ENCODE results near the gene PHTF1. TPM values are rescaled to one million over a fixed set of nuclear protein-coding genes. Genes with fewer than 3 reads are reported as not detected.
A peak's percentile ranks its signal among the peaks of the same experiment; 100 is the strongest.

The PHTF1 gene
- total and polyA plus RNA-seq, 10 of the 15 experiments (the other 5 are each of a cell fraction or from before 2014, with no cell fraction given), result 7.8 to 37.6 (median 24.1) TPM

DNA sequence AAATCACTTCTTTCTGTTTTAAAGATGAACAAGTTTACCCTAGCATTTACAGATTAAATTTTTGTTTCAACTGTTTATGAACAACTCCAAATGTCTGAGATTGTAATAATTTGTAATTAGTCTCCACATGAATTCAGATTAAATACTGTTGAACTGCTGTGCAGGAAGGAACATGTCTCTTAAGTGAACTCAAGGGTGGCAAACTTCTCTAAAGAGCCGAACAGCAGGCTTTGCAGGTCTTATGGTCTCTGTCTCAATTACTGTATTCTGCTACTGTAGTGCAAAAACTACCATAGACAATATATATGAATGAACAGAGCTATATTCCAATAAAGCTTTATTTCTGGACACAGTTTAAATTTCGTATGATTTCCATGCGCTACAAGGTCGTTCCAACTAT, 46.4 kb upstream of the PHTF1 start:
- H3K9me3 ChIP-seq (replicated peaks; ENCODE audit: control insufficient read depth, insufficient read depth, low read length), result peaks cover 7% of the 10 kb centered on the region
- DNase-seq (ENCODE audit: low read depth, low spot score), result no peak
- no peak overlapping the region for H2AFZ ChIP-seq (ENCODE audit: control insufficient read depth, low read depth, low read length)
- no peak overlapping the region for H3K9ac ChIP-seq (ENCODE audit: control insufficient read depth, insufficient read depth, low read length)
- RAD21 ChIA-PET (ENCODE audit: unreplicated experiment), result interaction anchor here (0.6 to 1.2 kb wide), 2 partner anchors 46 to 128 kb away, joined by 3 to 6 read pairs; partner anchors contain the start of gene PHTF1
- H3K79me2 ChIP-seq (ENCODE audit: control insufficient read depth, insufficient read depth, low read length), result peaks cover 91% of the 10 kb centered on the region
- in situ Hi-C loops (cut with MboI), result no loop called here
- 85% methylated on average over 4 of the region's 4 CpGs for WGBS (ENCODE audit: insufficient coverage, insufficient replicate concordance, low lambda C conversion rate, missing lambda C conversion rate)
- BruUV-seq (replicated peaks), result no TSS peak
- CTCF ChIA-PET, result interaction anchor here (0.8 kb wide), 1 partner anchor 12 kb away, joined by 3 read pairs; no protein-coding TSS in a partner anchor
- no peaks in the 10 kb centered on the region for H3K27me3 ChIP-seq (replicated peaks in 1 of 2; ENCODE audit: control insufficient read depth in 2 of 2, insufficient read depth in 2 of 2, low read length in 1 of 2)
- POLR2A ChIA-PET, result interaction anchor here (0.6 to 2.4 kb wide), 7 partner anchors 9 to 98 kb away, joined by 3 to 9 read pairs (median 5); partner anchors contain the start of gene PHTF1
- TF ChIP-seq, protein P1, sequence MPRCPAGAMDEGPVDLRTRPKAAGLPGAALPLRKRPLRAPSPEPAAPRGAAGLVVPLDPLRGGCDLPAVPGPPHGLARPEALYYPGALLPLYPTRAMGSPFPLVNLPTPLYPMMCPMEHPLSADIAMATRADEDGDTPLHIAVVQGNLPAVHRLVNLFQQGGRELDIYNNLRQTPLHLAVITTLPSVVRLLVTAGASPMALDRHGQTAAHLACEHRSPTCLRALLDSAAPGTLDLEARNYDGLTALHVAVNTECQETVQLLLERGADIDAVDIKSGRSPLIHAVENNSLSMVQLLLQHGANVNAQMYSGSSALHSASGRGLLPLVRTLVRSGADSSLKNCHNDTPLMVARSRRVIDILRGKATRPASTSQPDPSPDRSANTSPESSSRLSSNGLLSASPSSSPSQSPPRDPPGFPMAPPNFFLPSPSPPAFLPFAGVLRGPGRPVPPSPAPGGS (IDR thresholded peaks at IDR 0.05; ENCODE audit: borderline replicate concordance, insufficient read depth, low read depth, low read length, poor library complexity, severe bottlenecking), result no peak
- TF ChIP-seq, protein P2, sequence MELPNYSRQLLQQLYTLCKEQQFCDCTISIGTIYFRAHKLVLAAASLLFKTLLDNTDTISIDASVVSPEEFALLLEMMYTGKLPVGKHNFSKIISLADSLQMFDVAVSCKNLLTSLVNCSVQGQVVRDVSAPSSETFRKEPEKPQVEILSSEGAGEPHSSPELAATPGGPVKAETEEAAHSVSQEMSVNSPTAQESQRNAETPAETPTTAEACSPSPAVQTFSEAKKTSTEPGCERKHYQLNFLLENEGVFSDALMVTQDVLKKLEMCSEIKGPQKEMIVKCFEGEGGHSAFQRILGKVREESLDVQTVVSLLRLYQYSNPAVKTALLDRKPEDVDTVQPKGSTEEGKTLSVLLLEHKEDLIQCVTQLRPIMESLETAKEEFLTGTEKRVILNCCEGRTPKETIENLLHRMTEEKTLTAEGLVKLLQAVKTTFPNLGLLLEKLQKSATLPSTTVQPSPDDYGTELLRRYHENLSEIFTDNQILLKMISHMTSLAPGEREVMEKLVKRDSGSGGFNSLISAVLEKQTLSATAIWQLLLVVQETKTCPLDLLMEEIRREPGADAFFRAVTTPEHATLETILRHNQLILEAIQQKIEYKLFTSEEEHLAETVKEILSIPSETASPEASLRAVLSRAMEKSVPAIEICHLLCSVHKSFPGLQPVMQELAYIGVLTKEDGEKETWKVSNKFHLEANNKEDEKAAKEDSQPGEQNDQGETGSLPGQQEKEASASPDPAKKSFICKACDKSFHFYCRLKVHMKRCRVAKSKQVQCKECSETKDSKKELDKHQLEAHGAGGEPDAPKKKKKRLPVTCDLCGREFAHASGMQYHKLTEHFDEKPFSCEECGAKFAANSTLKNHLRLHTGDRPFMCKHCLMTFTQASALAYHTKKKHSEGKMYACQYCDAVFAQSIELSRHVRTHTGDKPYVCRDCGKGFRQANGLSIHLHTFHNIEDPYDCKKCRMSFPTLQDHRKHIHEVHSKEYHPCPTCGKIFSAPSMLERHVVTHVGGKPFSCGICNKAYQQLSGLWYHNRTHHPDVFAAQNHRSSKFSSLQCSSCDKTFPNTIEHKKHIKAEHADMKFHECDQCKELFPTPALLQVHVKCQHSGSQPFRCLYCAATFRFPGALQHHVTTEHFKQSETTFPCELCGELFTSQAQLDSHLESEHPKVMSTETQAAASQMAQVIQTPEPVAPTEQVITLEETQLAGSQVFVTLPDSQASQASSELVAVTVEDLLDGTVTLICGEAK (IDR thresholded peaks at IDR 0.05; ENCODE audit: borderline replicate concordance), result 0 out of 2 replicates have a peak, but pooled peaks have one; percentile 39
- no peaks in the 10 kb centered on the region for H4K20me1 ChIP-seq (ENCODE audit: control insufficient read depth, insufficient read depth)
- peak; percentile 44 for ATAC-seq
- H3K36me3 ChIP-seq (ENCODE audit: control insufficient read depth in 2 of 2, insufficient read depth in 2 of 2, low read length in 1 of 2), result peaks cover 0 to 4% of the 10 kb centered on the region in 2 experiments; a peak in 1 of 4 replicates
- no peak for FAIRE-seq
- SMC1A ChIA-PET (ENCODE audit: uncharacterized antibody, unreplicated experiment), result interaction anchor here (0.7 to 3.9 kb wide), 10 partner anchors 12 to 62 kb away, joined by 3 to 35 read pairs (median 6); partner anchors contain the start of gene PHTF1
- H3K4me3 ChIP-seq, result no peak overlapping the region
- peaks cover 7% of the 10 kb centered on the region for H3K4me1 ChIP-seq (ENCODE audit: control insufficient read depth, insufficient read depth, low read length)
- intact Hi-C loops (cut with micrococcal nuclease; ENCODE audit: unreplicated experiment), result no loop called here
- H3K27ac ChIP-seq (ENCODE audit: control insufficient read depth, insufficient read depth), result no peak overlapping the region
- H3K4me2 ChIP-seq (ENCODE audit: control insufficient read depth, insufficient read depth), result peak overlapping the region; percentile 7; the same call in 1 of the 2 replicates
